HUES6 (cell line): Measurements from ENCODE around the gene PTPN21.

Experiments
- H3K27ac ChIP-seq: 2 replicates; pipeline ENCODE4 v1.7.0; 2013; ENCODE audit warnings: low read depth, mild to moderate bottlenecking, low read length, inconsistent platforms
- H3K27me3 ChIP-seq: 2 replicates; pipeline ENCODE4 v1.6.1; 2013; ENCODE audit warnings: low read length; ENCODE audit not compliant: control insufficient read depth, insufficient read depth
- H3K36me3 ChIP-seq: 2 replicates; pipeline ENCODE4 v1.6.1; 2013; ENCODE audit warnings: low read length; ENCODE audit not compliant: control insufficient read depth, insufficient read depth
- H3K4me1 ChIP-seq: 2 replicates; pipeline ENCODE4 v1.6.1; 2013; ENCODE audit warnings: low read length; ENCODE audit not compliant: control insufficient read depth, insufficient read depth
- H3K4me3 ChIP-seq: 2 replicates; pipeline ENCODE4 v1.5.1; 2013; ENCODE audit warnings: low read depth, low read length
- H3K9ac ChIP-seq: one replicate; pipeline ENCODE4 v1.6.1; 2013; ENCODE audit warnings: mild to moderate bottlenecking, low read length
- H3K9me3 ChIP-seq: 2 replicates; pipeline ENCODE4 v1.6.1; 2013; ENCODE audit warnings: low read depth, low read length; ENCODE audit not compliant: control insufficient read depth, insufficient read depth

PTPN21 gene

GRCh38 chr14:88420187-88420586, 134.6 kb downstream of the PTPN21 start:
- peaks cover 12% of the 10 kb centered on the region; the same call in 1 of the 2 replicates for H3K9me3 ChIP-seq
- H3K9ac ChIP-seq: no peak overlapping the region
- H3K27me3 ChIP-seq: no peaks in the 10 kb centered on the region
- H3K4me3 ChIP-seq: no peak overlapping the region
- H3K4me1 ChIP-seq: no peaks in the 10 kb centered on the region
- H3K27ac ChIP-seq: no peak overlapping the region
- peaks cover 4% of the 10 kb centered on the region for H3K36me3 ChIP-seq

GRCh38 chr14:88417594-88417993, 137.2 kb downstream of the PTPN21 start:
- H3K27me3 ChIP-seq: no peaks in the 10 kb centered on the region
- no peak overlapping the region for H3K4me3 ChIP-seq
- no peak overlapping the region for H3K9ac ChIP-seq
- no peaks in the 10 kb centered on the region for H3K4me1 ChIP-seq
- H3K36me3 ChIP-seq: peaks cover 4% of the 10 kb centered on the region
- H3K9me3 ChIP-seq: peaks cover 14% of the 10 kb centered on the region; the same call in 1 of the 2 replicates
- H3K27ac ChIP-seq: no peak overlapping the region
